AG10803 (cell line): ENCODE measurements around the gene FAHD1.

Source experiments
- DNase-seq: peaks from one replicate; pipeline ENCODE4 v3.0.0; 2010; ENCODE audit warnings: low read depth
- H3K4me3 ChIP-seq: 2 replicates; pipeline ENCODE4 v1.5.1; 2011; ENCODE audit warnings: mild to moderate bottlenecking, low read length, control low read depth
- CTCF ChIP-seq: conservative IDR thresholded peaks from 2 replicates; pipeline ENCODE4 v1.5.1; 2011; ENCODE audit warnings: mild to moderate bottlenecking, low read length, control low read depth, inconsistent platforms

FAHD1 gene

GRCh38 chr16:1780677-1781072, 46.3 kb upstream of the FAHD1 start:
- no peak overlapping the region; the same call in 1 of the 2 replicates for H3K4me3 ChIP-seq
- DNase-seq, result no peak
- no peak for TF ChIP-seq CTCF

DNA sequence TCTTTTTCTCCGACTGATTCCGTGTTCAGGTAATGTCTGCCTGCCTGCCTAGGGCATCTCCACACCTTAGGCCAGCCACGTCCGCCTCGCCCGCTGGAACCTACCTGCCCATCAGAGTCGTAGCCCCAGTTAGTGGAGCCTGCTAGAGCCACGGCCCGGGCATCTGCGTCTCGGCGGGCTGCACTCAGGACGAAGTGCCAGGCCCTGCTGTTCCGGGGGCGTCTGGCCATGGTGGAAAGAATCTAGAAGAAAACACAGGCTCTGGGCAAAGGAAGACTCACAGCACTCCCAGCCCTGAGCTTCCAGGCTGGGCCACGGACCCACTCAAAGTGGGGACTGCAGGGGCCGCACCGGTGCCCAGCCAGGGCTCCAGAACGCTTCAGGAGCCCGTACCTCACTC, 45.8 kb upstream of the FAHD1 start:
- H3K4me3 ChIP-seq, result peak overlapping the region; percentile 76
- DNase-seq, result no peak
- no peak for TF ChIP-seq CTCF

DNA sequence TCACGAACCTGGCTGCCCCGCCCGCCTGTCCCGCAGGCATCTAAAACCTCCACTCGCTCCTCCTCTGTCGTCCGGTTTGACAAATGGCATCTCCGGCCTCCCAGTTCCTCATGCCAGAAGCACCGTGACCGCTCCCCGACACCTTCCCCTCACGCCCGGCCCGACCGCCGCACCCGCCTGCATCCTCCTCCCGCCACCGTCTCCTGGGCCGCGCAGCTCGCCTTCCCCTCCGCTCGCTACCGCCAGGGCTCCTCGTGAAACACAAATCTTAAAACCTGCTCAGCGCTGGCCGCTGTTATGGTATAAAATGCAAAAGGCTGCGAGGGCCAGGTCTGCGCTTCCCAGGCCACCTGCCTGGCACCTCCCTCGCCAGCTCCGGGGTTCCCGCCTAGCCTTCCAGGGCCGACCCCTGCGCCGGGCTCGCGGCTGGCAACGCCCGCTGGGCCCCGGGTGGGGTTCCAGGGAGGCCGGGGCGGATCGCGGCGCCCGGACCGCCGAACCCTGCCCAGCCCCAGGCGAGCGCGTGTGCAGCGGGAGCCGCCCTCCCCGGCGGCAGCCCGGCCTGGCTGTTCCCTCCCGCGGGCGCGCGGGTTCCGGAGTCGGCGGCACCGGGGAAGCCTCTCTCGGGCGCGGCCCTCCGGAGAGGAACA, 45.1 kb upstream of the FAHD1 start:
- peak; percentile 18; the same call in 1 of the 2 replicates for TF ChIP-seq CTCF
- DNase-seq, result no peak
- peak overlapping the region; percentile 76 for H3K4me3 ChIP-seq

DNA sequence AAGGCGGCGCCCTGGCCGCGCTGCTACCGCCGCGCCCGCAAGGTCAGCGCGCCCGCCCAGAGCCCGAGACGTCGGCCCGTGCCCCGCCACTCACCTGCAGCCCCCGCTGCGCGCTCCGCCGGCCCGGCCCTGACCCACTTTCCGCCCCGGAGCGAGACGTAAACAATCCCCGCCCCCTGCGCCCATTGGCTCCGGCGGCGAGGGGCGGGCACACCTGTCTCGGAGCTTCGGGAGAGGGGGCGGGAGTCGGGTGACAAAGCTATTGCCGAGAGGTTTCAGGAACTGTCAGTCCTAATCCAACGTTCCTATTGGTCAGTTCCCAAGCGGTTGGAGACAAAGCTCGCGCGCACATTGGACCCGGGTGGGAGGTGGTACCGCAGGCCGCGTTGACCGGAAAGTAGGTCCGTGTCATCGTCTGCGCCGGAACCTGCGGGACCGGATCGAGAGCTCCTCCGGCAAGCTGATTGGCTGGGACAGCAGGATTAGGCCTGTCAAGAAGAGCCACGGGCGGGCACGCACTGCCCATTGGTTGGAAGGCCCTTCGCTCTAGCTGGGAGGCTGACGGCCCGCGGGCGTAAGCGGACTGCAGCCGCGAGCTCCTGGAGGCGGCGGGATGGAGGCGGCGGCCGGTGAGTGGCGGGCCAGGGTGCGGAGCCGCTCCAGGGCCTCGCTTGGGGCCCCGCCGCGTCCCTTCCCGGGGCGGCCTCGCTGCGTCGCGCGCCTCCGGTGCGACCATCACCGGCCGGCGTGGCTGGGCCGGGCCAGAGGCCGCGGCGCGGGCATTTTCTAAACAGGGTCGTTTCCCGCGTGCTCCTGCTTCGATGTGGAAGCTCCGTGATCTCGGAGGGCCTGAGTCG, 44.4 kb upstream of the FAHD1 start, which contains the start of the genes NUBP2 and SPSB3:
NUBP2 (plus strand) TSS at position 553 of the 857 bp plus-strand sequence; CDS start at position 614, 61 bp downstream.
SPSB3 (minus strand) TSS at position 164 of the 857 bp plus-strand sequence. CDS start 1,088 bp downstream, outside the sequence.
- DNase-seq, result peak; percentile 100
- H3K4me3 ChIP-seq, result peak within 1 kb of the TSS; percentile 84
- no peak for TF ChIP-seq CTCF

DNA sequence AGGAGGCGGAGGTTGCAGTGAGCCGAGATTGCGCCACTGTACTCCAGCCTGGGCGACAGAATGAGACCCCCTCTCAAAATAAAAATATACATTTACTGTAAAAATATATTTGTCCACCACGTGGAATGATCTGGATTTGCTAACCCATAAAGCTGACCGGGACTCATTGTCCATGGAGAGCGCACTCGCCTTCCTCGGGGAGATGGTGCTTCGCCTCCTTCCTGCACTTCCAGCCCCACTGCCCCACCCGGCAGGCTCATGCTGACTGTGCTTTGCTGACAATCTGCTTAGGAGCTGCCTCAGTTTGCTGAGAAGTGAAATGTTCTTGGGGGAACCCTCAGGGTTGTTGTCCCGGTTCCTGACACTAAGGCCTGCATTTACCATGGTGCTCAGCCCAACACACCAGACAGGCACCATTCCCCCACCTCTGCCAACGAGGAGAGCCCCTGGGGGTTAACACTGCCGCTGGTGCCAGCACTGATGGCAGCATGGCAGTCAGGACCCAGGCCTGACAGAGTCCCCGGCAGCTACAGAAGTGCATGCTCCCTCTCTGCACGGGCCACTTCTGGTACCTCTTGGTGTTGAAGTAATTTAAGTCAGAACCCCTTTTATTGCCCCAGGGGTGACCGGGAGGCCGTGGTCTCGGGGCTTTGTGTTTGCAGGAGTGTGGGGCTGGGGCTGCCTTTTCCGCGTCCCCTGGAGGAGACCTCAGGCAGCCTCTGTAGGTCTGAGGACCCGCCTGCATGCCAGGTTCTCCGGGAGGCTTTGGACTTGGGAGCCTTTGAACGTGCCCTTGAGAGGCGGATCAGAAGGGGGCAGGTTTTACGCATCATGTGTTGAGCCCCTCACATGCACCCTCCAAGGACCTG, 41.8 kb upstream of the FAHD1 start:
- DNase-seq, result no peak
- no peak overlapping the region for H3K4me3 ChIP-seq
- TF ChIP-seq CTCF, result no peak

GRCh38 chr16:1785846-1786170, 41.2 kb upstream of the FAHD1 start:
- TF ChIP-seq CTCF, result no peak
- no peak overlapping the region for H3K4me3 ChIP-seq
- DNase-seq, result no peak
